HUDEP-2 (cell line): ENCODE results near the gene RASAL1.
A peak's percentile ranks its signal among the peaks of the same experiment; 100 is the strongest.

Source experiments
- DNase-seq, 76 experiments: peaks; one replicate each; lab custom pipeline; 2025; ENCODE audit not compliant: unreplicated experiment in 76 of 76; lab: John Stamatoyannopoulos, UW

RASAL1 gene

GRCh38 chr12:113062502-113063395, 72.8 kb downstream of the RASAL1 start:
- no peak for DNase-seq

- DNase-seq = no peak
Measured at GRCh38 chr12:113061061-113061694, 74.4 kb downstream of the RASAL1 start.

- no peak for DNase-seq
Measured at GRCh38 chr12:113060336-113060960, 75.1 kb downstream of the RASAL1 start.

DNA sequence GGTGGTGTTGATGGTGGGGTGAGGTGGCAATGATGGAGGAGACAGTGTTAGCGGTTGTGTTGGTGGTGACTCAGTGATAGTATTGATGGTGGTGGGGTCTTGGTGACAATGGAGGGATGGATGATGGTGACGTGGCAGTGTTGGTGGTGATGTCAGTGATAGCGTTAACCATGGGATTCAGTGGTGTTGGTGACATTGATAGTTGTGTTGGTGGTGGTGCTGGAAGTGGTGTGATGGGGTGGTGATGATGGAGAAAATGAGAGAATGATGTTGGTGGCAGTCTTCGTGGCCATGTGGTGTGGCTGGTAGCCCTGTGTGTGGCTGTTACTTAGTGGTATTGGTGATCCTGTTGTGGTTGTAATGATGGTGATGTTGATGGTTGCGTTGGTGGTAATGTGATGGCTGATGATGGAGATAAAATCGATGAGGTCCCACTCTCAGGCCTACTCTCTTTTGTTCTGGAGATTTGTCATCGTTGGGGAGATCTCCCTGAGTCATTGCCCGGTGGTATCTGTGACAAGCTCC, 76.4 kb downstream of the RASAL1 start:
- no peak for DNase-seq

- DNase-seq = no peak
Measured at GRCh38 chr12:113058553-113058952, 77.0 kb downstream of the RASAL1 start.

GRCh38 chr12:113057565-113058485, 77.7 kb downstream of the RASAL1 start:
- DNase-seq = no peak

- DNase-seq = no peak
Measured at GRCh38 chr12:113056631-113057488, 78.7 kb downstream of the RASAL1 start, which contains the start of gene DTX1. TSS of gene DTX1 (plus strand) at chr12:113056730. CDS start at chr12:113058193, 1,463 bp downstream.

DNA sequence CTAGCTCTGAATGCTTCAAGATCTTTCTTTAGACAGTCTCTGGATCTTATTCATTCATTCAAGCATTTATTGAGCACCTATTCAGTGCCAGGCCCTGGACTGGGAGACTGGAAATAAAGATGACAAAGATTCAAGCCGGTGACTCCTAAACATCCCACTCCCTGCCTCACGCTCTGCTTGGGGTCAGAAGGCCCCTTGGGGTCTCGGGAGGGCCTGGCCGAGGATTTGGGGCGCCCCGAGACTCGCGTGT, 79.3 kb downstream of the RASAL1 start:
- no peak for DNase-seq

DNA sequence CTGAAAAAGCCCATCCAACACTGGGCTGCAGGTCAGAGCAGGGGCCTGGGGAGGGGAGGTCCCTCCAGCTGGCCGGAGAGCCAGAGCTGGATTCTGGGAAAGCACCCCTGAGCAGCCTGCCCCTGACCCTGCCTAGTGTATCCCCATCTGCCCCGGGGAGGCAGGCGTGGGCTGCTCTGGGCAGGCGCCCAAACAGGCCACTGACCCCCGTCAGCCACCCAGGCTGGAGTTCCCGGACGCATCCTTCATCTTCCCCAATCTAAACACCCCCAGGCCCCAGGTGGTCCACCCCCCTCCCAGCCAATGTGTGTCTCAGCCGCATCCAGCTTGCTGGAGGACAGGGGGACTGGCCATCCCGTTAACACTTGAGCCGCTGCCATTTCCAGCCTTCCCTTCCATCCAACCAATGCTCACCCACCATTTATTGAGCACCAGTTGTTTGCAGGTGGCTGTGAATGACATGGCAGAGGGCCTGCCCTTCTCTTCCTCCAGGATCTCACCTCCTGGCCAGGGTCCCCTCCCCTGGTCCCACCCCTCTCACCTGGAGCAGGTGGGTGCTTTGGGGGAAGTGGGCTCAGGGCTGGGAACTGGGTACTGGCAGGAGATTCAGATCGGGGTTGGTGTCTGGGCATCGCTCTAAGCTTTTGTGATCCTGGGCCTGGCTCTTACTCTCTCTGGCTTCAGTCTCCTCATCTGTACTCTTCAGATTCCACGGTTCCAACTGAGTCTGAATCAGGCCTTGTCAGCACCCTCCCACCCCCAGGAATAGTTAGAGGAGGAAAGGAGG, 79.8 kb downstream of the RASAL1 start:
- no peak for DNase-seq

DNA sequence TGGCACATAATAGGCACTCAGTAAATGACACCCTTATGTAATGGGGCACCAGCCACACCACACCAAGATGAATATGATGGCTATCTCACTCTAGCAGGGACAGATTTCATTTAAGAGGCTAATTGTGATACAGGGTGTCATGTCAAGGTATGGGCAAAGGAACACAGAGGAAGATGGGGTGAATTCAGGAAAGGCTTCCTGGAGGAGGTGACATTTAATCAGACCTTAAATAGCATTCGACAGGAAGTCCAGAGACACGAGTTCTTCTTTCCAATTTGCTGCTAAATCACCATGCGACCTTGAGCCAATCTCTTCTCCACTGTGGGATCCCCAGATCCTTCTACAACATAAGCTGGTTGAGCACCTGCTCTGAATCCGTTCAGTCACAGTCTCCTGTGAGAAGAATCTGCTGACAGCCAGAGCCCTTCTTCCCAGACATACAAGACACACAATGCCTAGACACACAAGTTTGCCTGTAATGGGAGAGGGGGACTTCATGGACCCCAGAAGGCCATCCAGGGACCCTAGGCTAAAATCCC, 80.5 kb downstream of the RASAL1 start:
- no peak for DNase-seq

GRCh38 chr12:113052326-113052725, 83.2 kb downstream of the RASAL1 start:
- DNase-seq = no peak

- DNase-seq = no peak
Measured at GRCh38 chr12:113051759-113052158, 83.8 kb downstream of the RASAL1 start.

DNA sequence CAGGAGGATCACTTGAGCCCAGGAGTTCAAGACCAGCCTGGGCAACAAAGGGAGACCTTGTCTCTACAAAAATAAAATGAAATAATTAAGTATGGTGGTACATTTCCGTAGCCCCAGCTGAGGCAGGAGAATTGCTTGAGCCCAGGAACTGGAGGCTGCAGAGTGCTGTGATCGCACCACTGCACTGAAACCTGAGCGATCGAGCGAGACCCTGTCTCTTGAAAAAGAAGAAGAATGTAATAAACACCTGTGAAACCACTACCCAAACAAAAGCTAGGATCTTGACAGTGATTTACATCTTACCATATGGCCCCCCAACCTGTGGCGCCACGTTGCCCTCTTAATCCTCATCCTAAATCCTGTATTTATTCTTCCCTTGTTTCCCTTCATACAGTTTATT, 84.8 kb downstream of the RASAL1 start:
- no peak for DNase-seq

DNA sequence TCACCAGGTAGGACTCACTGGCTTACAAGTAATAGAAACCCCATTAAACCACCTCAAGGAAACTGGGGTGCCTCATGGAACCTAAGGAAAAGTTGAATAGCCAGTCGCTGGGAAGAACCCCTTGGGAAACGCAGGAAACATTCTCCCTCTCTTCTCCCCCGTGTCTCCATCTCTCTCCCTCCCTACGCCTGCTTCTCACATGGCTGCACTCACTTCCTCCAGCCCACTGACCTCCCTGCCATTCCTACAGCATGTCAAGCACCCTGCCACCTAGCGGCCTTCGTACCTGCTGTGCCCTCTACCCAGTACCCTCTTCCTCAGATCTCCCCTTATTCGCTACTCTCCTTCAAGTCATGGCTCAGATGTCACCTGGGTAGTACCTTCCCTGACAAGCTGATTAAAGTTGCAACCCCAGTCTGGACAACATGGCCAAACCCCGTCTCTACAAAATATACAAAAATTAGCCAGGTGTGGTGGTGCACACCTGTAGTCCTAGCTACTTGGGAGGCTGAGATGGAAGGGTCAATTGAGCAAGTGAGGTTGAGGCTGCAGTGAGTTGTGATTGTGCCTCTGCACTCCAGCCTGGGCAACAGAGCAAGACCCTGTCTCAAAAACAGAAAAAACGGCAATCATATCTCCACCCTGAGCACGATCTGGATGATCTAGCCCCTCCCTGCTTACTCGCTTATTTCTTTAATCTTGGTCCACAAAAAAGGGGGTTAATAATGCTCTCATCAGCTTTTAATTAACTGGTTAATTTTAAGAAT, 85.4 kb downstream of the RASAL1 start:
- DNase-seq = peak in 15 of 76 experiments; percentile 1 to 35 (median 7)
